22Rv1 (cell line): ENCODE data around the gene RNASET2.

Experiments
- CTCF ChIP-seq: fragments of 450-650 bp; IDR thresholded peaks from 2 replicates; pipeline ENCODE4 v1.5.1; 2017; ENCODE audit warnings: mild to moderate bottlenecking
- ZFX ChIP-seq: fragments of 450-650 bp; IDR thresholded peaks from 2 replicates; pipeline ENCODE4 v1.6.1; 2017; ENCODE audit warnings: antibody characterized with exemption, borderline replicate concordance

GRCh38 chr6:166907871-166908806 is 48.2 kb downstream of the RNASET2 start:
- TF ChIP-seq CTCF (no peak), ZFX (no peak)
